Mucosa of stomach (tissue), 1 donor: Measurements from ENCODE around the gene CA12.
A peak's percentile ranks its signal among the peaks of the same experiment; 100 is the strongest.
"Not testable (repeated sequence)": the region's sequence is repeated elsewhere in the genome, so short reads cannot be mapped to it uniquely, and the experiment has no call there.

Source experiments
- H3K27me3 ChIP-seq: one replicate; pipeline ENCODE4 v1.7.0; 2013; ENCODE audit warnings: mild to moderate bottlenecking, low read length; ENCODE audit not compliant: control insufficient read depth, insufficient read depth
- H3K36me3 ChIP-seq: one replicate; pipeline ENCODE4 v1.7.0; 2013; ENCODE audit warnings: low read length; ENCODE audit not compliant: control insufficient read depth, insufficient read depth
- H3K4me1 ChIP-seq: one replicate; pipeline ENCODE4 v1.7.0; 2013; ENCODE audit warnings: mild to moderate bottlenecking, low read length; ENCODE audit not compliant: control insufficient read depth, insufficient read depth
- H3K4me3 ChIP-seq: one replicate; pipeline ENCODE4 v1.7.0; 2013; ENCODE audit warnings: low read length
- H3K9ac ChIP-seq: one replicate; pipeline ENCODE4 v1.7.0; 2013; ENCODE audit warnings: mild to moderate bottlenecking, low read length, moderate library complexity
- H3K9me3 ChIP-seq: one replicate; pipeline ENCODE4 v1.7.0; 2013; ENCODE audit warnings: mild to moderate bottlenecking, low read length, moderate library complexity; ENCODE audit not compliant: control insufficient read depth
- donor health status: Pancreatic carcinoma.

CA12 gene

DNA sequence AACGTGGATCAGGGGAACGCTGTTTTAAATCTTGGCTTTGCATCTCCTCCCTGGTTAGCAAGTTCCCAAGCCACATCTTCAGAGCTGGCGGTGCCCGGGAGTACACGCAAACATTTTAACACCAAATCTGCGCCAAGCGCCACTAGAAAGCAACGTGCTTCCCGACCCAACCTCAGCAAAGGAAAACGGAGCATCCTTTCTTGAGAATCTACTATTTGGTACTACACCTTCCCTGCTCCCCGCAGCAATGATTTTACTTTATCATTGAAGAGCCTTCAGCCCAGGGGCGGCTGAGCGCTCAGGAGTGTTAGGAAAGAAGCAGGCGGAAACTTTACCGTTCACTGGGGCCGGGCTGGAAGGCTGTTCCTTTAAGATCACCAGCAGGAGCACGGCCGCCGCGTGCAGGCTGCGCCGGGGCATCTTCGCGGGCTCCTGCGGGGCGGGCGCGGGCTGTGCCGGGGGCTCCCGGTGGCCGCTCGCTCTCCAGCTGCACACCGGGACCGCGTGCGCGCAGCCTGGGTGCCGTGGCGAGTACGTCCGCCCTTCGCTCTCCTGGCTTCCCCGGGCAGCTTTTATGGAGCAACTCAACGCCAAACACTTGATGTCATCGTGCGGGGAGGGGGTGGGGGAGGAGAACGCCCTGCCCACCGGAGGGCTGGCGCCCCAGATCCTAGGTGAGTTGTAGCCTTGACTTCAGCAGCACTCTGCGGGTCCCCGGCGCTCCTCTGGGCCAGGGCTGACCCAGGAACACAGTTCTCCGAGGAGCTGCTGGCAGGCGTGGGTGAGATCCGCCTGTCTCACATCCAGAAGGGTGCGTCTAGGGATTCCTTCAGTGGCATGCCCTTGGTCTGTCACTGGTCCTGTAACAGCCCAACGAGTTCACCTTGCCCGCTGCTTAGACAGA, at the start of gene CA12:
CA12 (minus strand) TSS at position 546 of the 904 bp plus-strand sequence; CDS start at position 420, 126 bp downstream.
- Histone ChIP-seq H3K9me3 (no peaks in the 10 kb centered on the region), H3K4me1 (peaks cover 15% of the 10 kb centered on the region), H3K27me3 (peaks cover 17% of the 10 kb centered on the region), H3K9ac (peak within 1 kb of the TSS; percentile 56), H3K4me3 (peak within 1 kb of the TSS; percentile 44), H3K36me3 (no peaks in the 10 kb centered on the region)

DNA sequence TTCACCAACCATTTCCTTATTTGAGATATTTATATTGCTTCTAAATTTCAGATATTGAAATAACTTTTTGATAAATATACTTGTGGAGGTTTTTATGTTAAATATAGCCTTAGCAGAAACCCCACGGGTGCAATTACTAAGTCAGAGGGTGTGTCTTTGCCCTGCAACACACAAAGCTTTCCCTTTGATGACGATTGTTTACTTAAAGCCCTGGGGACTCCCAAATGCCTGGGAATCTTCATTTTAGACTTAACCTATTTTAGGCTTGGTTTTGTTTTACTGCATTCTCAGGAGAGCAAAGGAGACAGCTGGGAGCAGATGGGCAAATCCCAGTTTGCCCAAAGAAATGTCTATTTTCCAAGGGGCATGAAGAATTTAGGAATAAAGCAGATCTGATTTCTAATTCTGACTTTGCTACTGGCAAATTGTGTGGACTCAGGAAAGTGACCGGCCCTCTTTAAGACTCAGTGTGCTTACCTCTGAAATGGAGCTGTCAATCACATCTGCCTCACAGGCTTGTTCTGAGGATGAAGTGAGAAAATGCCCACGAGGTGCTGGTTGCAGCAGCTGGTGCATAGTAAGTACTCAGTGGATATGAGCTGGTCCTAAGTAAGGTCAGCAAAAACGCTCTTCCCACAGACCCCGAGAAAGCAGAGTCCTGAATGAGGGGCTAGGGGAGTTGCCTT, 49.3 kb upstream of the CA12 start:
- no peak overlapping the region for H3K4me3 ChIP-seq
- no peak overlapping the region for H3K9ac ChIP-seq
- H3K36me3 ChIP-seq, result no peaks in the 10 kb centered on the region
- no peaks in the 10 kb centered on the region for H3K9me3 ChIP-seq
- no peaks in the 10 kb centered on the region for H3K27me3 ChIP-seq
- H3K4me1 ChIP-seq, result peaks cover 16% of the 10 kb centered on the region

DNA sequence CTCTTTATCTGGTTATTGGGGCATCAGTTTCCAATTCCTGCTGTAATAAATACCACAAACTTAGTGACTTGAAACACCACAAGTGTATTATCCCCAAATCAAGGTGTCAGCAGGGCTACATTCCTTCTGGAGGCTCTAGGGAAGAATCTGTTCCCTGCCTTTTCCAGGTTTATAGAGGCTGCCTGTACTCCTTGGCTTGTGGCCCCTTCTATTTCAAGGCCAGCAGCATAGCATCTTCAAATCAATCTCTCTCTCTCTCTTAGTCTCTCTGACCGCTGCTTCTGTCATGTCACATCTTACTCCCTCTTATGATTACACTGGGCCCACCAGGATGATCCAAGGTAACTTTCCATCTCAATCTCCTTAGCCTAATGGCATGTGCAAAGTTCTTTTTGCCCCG, 44.9 kb upstream of the CA12 start:
- H3K4me1 ChIP-seq, result peaks cover 5% of the 10 kb centered on the region
- no peak overlapping the region for H3K4me3 ChIP-seq
- H3K27me3 ChIP-seq, result no peaks in the 10 kb centered on the region
- H3K9me3 ChIP-seq, result no peaks in the 10 kb centered on the region
- no peak overlapping the region for H3K9ac ChIP-seq
- H3K36me3 ChIP-seq, result no peaks in the 10 kb centered on the region

DNA sequence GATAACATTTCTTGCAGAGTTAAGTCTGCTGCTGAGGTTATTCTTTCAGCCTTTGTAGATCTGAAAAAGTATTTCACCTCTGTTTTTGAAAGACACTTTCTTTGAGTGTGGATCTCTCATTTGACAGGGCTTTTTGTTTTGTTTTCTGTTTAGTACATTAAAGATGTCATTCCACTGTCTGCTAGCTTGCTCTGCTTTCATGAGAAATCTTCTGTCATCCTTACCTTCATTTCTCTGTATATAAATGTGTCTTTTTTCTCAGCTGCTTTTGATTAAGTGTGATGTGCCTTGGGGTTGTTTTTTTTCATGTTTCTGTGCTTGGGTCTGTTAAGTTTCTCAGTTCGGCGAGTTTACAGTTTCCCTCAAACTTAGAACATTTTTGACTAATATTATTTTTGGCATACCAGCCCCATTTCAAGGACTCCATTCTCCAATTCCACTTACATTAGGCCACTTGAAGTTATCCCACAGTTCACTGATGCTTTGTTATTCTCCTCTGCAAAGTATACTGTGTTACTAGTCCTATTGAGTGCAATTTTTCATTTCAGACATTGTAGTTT, 43.9 kb upstream of the CA12 start:
- no peak overlapping the region for H3K9ac ChIP-seq
- no peak overlapping the region for H3K4me3 ChIP-seq
- peaks cover 2% of the 10 kb centered on the region for H3K4me1 ChIP-seq
- H3K9me3 ChIP-seq, result no peaks in the 10 kb centered on the region
- no peaks in the 10 kb centered on the region for H3K27me3 ChIP-seq
- H3K36me3 ChIP-seq, result no peaks in the 10 kb centered on the region

DNA sequence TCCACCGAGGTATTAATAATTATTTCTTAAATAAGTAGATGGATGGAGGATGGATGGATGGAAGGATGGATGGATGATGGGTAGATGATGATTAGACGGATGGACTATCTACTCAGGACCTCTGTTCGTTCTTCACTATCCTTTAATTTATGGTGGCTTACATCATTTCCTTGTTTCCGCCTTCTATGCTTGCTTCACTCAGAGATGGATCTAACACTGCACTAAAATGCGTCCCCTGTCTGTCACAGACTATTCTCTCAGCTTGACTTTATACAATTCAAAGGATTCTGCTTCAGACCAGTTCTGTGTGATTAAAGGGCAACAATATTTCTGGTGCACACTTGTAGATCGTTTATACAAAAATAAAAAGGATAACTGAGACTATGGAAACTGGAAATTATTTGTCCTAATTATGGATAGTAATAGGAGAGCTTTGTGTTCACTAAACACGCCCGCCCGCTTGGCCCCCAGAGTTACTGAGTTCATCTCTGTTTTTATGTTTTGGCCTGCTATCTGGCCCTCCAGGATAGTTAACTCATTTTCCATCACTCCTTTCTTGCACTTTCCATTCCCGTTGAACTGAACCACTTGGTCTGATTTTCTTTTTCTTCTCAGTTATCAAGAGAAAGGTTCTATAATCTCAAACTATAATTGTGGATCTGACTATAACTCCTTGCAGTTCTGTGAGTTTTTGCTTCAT, 41.4 kb upstream of the CA12 start:
- Histone ChIP-seq H3K9me3 (no peaks in the 10 kb centered on the region), H3K9ac (no peak overlapping the region), H3K4me3 (no peak overlapping the region), H3K4me1 (no peaks in the 10 kb centered on the region), H3K36me3 (no peaks in the 10 kb centered on the region), H3K27me3 (no peaks in the 10 kb centered on the region)

DNA sequence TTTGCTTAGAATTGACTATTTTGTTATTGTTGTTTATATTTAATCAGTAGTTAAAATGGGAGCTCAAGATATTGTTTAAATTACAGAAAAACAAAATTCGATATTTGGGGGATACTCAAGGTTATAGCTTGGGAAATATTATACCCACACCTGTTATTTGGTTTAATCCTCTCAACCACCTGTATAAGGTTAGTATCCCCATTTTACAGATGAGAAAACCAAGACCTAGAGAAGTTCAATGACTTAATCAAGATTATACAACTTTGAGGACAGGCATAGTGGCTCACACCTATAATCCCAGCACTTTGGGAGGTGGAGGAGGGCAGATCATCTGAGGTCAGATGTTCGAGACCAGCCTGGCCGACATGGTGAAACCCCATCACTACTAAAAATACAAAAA, 39.8 kb upstream of the CA12 start:
- Histone ChIP-seq H3K9me3 (no peaks in the 10 kb centered on the region), H3K36me3 (no peaks in the 10 kb centered on the region), H3K27me3 (no peaks in the 10 kb centered on the region), H3K9ac (no peak overlapping the region), H3K4me3 (no peak overlapping the region), H3K4me1 (no peaks in the 10 kb centered on the region)

DNA sequence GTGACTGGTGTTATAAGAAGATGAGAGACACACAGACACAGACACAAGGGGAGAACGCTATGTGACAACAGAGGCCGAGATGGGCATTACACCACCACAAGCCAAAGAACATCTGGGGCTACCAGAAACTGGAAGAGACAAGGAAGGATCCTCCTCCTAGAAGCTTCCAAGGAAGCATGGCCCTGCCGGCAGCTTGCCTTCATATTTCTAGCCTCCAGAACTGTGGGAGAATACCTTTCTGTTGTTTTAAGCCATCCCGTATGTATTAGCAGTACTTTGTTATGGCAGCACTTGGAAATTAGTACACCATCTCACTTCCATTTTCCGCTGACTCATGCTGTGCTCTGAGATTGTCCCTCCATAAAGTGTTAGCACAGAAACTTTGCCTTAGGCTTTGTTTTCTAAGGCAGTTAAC, 38.7 kb upstream of the CA12 start:
- no peak overlapping the region for H3K9ac ChIP-seq
- no peaks in the 10 kb centered on the region for H3K4me1 ChIP-seq
- no peaks in the 10 kb centered on the region for H3K36me3 ChIP-seq
- H3K4me3 ChIP-seq, result no peak overlapping the region
- no peaks in the 10 kb centered on the region for H3K27me3 ChIP-seq
- H3K9me3 ChIP-seq, result no peaks in the 10 kb centered on the region

DNA sequence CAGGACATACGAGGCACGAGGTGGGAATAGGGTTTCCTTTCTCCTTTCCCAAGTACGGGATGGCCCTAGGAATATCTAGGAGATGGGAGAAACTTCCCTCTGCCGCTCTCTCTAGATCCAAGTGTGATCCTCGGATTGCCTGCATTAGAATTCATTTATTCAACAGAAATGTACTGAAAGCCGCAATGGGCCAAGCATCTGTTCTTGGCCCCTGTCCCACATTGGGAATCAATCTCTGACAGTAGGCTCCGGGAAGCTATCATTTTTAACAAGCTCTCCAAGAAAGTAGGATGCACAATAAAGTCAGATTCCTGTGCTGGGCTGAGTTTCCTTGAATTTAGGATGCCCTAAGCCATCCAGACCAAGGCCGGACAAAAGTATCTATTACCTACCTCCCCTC, 37.2 kb upstream of the CA12 start:
- H3K36me3 ChIP-seq, result no peaks in the 10 kb centered on the region
- no peak overlapping the region for H3K4me3 ChIP-seq
- H3K27me3 ChIP-seq, result no peaks in the 10 kb centered on the region
- no peaks in the 10 kb centered on the region for H3K4me1 ChIP-seq
- H3K9ac ChIP-seq, result no peak overlapping the region
- no peaks in the 10 kb centered on the region for H3K9me3 ChIP-seq

DNA sequence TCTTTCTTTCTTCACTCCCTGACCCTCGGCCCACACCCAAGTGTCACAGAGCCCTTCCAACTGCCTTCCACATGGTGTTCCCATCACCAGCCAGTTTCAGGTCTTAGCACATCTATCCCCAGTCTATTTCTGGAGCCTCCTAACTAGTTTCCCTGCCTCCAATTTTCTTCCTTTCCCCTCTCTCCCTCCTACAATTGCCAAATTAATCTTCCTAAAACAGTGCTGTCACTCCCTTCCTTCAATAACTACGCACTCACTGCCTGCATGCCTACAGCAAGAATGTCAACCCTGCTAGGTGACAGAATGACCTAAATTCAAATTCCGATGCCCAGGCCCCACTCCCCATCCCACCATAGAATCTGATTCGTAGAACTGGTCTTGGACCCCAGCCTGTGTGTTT, 36.1 kb upstream of the CA12 start:
- H3K9ac ChIP-seq, result no peak overlapping the region

DNA sequence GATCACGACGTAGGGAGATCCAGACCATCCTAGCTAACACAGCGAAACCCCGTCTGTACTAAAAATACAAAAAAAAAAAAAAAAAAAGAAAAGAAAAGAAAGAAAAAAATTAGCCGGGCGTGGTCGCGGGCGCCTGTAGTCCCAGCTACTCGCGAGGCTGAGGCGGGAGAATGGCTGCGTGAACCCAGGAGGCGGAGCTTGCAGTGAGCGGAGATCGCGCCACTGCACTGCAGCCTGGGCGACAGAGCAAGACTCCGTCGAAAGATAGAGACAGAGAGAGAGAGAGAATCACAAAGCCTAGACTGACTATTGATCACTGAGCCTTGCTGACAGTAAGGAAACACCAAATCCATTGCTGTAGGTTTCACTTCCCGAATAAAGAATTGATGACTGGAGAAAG, 35.6 kb upstream of the CA12 start:
- not testable (repeated sequence) for H3K4me3 ChIP-seq, H3K36me3 ChIP-seq, H3K4me1 ChIP-seq, H3K27me3 ChIP-seq, H3K9me3 ChIP-seq, H3K9ac ChIP-seq

More for the DNA sequence above, 36.1 kb upstream of the CA12 start:
- H3K27me3 ChIP-seq, result no peaks in the 10 kb centered on the region
- no peaks in the 10 kb centered on the region for H3K4me1 ChIP-seq
- no peaks in the 10 kb centered on the region for H3K9me3 ChIP-seq
- no peak overlapping the region for H3K4me3 ChIP-seq
- no peaks in the 10 kb centered on the region for H3K36me3 ChIP-seq

DNA sequence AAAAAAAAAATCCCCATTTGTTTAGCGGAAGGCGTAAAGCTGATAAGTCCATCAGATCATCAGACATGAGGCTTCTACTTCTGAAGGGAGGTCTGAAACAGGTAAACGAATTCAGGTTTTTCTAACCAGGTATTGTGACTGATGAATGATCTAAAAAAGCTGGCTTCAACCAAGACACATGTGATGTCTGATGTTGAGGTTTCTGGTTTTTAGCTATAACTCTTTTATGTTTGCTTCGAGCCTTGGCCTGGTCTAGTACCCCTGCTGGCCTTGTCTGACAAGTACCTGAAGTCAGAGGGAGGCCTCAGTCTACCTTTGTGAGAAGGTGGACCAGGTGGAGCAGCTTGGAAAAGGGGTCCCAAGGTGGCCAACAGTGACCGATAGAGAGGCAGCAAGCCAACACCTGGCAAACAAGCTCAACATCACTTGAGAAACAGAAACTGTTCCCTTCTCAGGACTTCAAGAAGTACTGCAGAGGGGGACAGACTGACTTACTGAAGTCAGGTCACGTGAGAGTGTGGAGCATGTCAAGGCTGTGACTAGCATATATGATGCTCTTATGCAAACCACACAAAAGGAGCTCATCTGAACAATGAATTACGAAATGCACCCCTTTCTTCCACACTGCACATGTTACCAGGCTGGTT, 33.0 kb upstream of the CA12 start:
- no peaks in the 10 kb centered on the region for H3K4me1 ChIP-seq
- H3K36me3 ChIP-seq, result no peaks in the 10 kb centered on the region
- H3K27me3 ChIP-seq, result no peaks in the 10 kb centered on the region
- no peak overlapping the region for H3K4me3 ChIP-seq
- H3K9ac ChIP-seq, result no peak overlapping the region
- H3K9me3 ChIP-seq, result no peaks in the 10 kb centered on the region
